Hematopoietic multipotent progenitor cell treated with erythropoietin and hydrocortisone succinate and interleukin-3 and kit ligand, for 4 days (in vitro differentiated cells): ENCODE measurements around the gene DCLRE1A.
"Not testable (repeated sequence)": the region's sequence is repeated elsewhere in the genome, so short reads cannot be mapped to it uniquely, and the experiment has no call there.

Experiments used
- DNase-seq: peaks from one replicate; pipeline ENCODE4 v3.0.0-alpha.2; 2015

Gene DCLRE1A

GRCh38 chr10:113857210-113857609 is 3.3 kb upstream of the DCLRE1A start:
- no peak for DNase-seq

- no peak for DNase-seq
Measured at GRCh38 chr10:113856563-113856962, 2.7 kb upstream of the DCLRE1A start.

- DNase-seq = peak; percentile 72
Measured at GRCh38 chr10:113854761-113855588, 1.1 kb upstream of the DCLRE1A start.

- DNase-seq = no peak
Measured at GRCh38 chr10:113853578-113854012, 287 bp downstream of the DCLRE1A start.

GRCh38 chr10:113849946-113850345 is 3.9 kb downstream of the DCLRE1A start:
- no peak for DNase-seq

GRCh38 chr10:113849140-113849803 is 4.6 kb downstream of the DCLRE1A start:
- no peak for DNase-seq

- no peak for DNase-seq
Measured at GRCh38 chr10:113846036-113846435, 7.8 kb downstream of the DCLRE1A start.

- peak; percentile 84 for DNase-seq
Measured at GRCh38 chr10:113843972-113844485, 9.9 kb downstream of the DCLRE1A start.

- DNase-seq = no peak
Measured at GRCh38 chr10:113842171-113842570, 11.7 kb downstream of the DCLRE1A start.

- DNase-seq = not testable (repeated sequence)
Measured at GRCh38 chr10:113828567-113828966, 25.3 kb downstream of the DCLRE1A start.

GRCh38 chr10:113825791-113826190 is 28.1 kb downstream of the DCLRE1A start:
- no peak for DNase-seq

- DNase-seq = no peak
Measured at GRCh38 chr10:113823389-113823788, 30.5 kb downstream of the DCLRE1A start.

- DNase-seq = no peak
Measured at GRCh38 chr10:113822174-113822573, 31.7 kb downstream of the DCLRE1A start.

GRCh38 chr10:113821306-113821705 is 32.6 kb downstream of the DCLRE1A start:
- DNase-seq = not testable (repeated sequence)

- no peak for DNase-seq
Measured at GRCh38 chr10:113820507-113820906, 33.4 kb downstream of the DCLRE1A start.

- DNase-seq = no peak
Measured at GRCh38 chr10:113819989-113820388, 33.9 kb downstream of the DCLRE1A start.

- DNase-seq = not testable (repeated sequence)
Measured at GRCh38 chr10:113814700-113815099, 39.2 kb downstream of the DCLRE1A start.

- DNase-seq = no peak
Measured at GRCh38 chr10:113808168-113808567, 45.7 kb downstream of the DCLRE1A start.

GRCh38 chr10:113806503-113806902 is 47.4 kb downstream of the DCLRE1A start:
- no peak for DNase-seq

GRCh38 chr10:113802997-113803396 is 50.9 kb downstream of the DCLRE1A start:
- DNase-seq = peak; percentile 77

- no peak for DNase-seq
Measured at GRCh38 chr10:113801569-113801968, 52.3 kb downstream of the DCLRE1A start.

GRCh38 chr10:113791691-113792090 is 62.2 kb downstream of the DCLRE1A start:
- DNase-seq = no peak

GRCh38 chr10:113788604-113789083 is 65.2 kb downstream of the DCLRE1A start:
- DNase-seq = peak; percentile 20
